ENCODE results near the gene SETD7. TPM values are rescaled to one million over a fixed set of nuclear protein-coding genes. Genes with fewer than 3 reads are reported as not detected.

Gene SETD7
- total and polyA plus RNA-seq, 7 donors: 15.2 to 96.0 (median 78.4) TPM

DNA sequence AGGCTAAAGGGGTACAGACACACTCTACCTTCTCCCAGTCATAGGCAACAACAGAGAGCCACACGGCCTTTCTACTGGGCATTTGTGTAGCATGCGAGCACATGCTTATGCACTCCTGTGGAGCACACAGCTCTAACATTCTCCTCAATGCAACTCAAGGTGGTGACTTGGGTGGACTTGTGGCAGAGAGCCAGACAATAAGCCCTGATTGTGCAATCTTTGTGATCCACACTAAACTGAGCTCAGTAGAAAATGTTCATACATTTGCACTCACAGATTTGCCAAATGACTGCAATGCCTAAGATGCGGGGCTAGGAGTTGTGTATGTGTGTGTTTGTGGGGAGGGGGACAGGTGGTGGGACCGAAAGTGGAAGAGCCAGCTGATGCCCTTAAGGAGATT lies 31.4 kb upstream of the SETD7 start:
- no peak overlapping the region for H3K27ac ChIP-seq
- H3K36me3 ChIP-seq (ENCODE audit: insufficient read depth in 1 of 2, low read depth in 1 of 2): no peaks in the 10 kb centered on the region
- H3K9me3 ChIP-seq: no peaks in the 10 kb centered on the region
- peaks cover 0 to 1% (median 0%) of the 10 kb centered on the region in 3 donors for H3K27me3 ChIP-seq (ENCODE audit: insufficient read depth in 3 of 3, low read length in 2 of 3)
- DNase-seq: no peak
- intact Hi-C loops (cut with DNase I): no loop called here
- 91 to 94% (median 93%) methylated on average over 4 of the region's 4 CpGs for WGBS, 3 donors
- no peak overlapping the region for H3K4me3 ChIP-seq
- TF ChIP-seq, protein P1, sequence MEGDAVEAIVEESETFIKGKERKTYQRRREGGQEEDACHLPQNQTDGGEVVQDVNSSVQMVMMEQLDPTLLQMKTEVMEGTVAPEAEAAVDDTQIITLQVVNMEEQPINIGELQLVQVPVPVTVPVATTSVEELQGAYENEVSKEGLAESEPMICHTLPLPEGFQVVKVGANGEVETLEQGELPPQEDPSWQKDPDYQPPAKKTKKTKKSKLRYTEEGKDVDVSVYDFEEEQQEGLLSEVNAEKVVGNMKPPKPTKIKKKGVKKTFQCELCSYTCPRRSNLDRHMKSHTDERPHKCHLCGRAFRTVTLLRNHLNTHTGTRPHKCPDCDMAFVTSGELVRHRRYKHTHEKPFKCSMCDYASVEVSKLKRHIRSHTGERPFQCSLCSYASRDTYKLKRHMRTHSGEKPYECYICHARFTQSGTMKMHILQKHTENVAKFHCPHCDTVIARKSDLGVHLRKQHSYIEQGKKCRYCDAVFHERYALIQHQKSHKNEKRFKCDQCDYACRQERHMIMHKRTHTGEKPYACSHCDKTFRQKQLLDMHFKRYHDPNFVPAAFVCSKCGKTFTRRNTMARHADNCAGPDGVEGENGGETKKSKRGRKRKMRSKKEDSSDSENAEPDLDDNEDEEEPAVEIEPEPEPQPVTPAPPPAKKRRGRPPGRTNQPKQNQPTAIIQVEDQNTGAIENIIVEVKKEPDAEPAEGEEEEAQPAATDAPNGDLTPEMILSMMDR (IDR thresholded peaks at IDR 0.05): no peak
- H3K4me1 ChIP-seq: no peaks in the 10 kb centered on the region
- ATAC-seq: no peak

DNA sequence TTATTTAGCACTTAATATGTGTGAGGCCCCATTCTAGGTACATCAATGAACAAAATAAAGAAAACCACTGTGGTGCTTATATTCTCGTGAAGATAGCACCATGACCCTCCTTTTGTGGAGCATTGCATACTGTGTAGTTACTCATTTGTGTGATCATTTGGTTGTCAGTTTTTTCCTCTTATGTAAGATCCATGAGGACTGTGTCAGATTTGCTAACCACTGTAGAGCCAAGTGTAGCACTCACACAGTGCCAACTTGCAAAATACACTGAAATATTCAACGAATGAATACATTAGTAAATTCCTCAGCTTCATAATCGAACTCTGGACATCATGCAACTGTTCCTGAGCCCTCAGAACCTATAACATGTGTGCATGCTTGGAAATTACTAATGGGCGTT lies 29.5 kb upstream of the SETD7 start:
- TF ChIP-seq, protein P1 (IDR thresholded peaks at IDR 0.05): no peak
- DNase-seq: no peak
- Histone ChIP-seq H3K27me3 (ENCODE audit: insufficient read depth in 3 of 3, low read length in 2 of 3) (peaks cover 0 to 1% (median 0%) of the 10 kb centered on the region in 3 donors), H3K9me3 (no peaks in the 10 kb centered on the region), H3K4me1 (no peaks in the 10 kb centered on the region), H3K4me3 (no peak overlapping the region), H3K36me3 (ENCODE audit: insufficient read depth in 1 of 2, low read depth in 1 of 2) (no peaks in the 10 kb centered on the region), H3K27ac (no peak overlapping the region)
- WGBS, 3 donors: 71 to 82% (median 72%) methylated on average over 4 of the region's 4 CpGs
- ATAC-seq: no peak
- intact Hi-C loops (cut with DNase I): no loop called here

DNA sequence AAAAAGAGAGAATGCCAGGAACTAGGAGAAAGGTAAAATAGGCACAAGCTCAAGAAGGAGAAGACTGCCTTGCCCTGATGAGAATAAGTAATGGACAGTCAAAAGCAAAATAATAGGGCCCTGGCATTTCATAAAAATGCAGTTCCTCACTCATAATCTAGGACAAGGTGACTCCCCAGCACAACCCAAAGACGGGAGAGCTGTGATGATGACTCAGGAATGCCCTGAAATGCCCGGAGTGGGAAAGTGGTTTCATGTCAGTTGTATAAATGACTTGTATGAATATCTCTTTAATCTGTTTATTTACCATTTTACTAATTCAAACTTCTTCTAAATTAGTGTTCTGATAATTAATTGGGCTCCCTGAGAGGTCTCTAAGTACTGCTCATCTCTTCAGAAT lies 28.8 kb upstream of the SETD7 start:
- H3K4me3 ChIP-seq: no peak overlapping the region
- 62 to 78% (median 69%) methylated on average over 2 of the region's 2 CpGs for WGBS, 3 donors
- TF ChIP-seq, protein P1 (IDR thresholded peaks at IDR 0.05): no peak

DNA sequence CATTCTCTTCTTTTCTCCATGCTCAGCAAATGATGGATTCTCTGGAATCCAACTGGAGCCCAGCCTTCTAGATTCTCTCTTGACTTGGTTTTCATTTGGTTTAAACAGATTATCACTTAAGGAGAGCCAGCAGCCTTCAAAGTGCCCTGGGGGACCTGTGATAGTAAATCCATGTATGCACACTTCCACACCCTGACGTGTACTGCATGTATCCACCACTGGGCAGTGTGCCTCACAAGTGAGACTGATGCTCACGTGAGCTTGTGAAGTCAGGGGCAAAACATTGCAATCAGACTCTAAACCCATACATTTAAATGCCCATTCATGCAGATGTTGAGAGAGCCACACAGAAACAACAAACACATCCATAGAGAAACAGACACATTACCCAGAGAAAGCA lies 28.0 kb upstream of the SETD7 start:
- H3K27me3 ChIP-seq (ENCODE audit: insufficient read depth in 3 of 3, low read length in 2 of 3): peaks cover 0 to 1% (median 0%) of the 10 kb centered on the region in 3 donors
- no peaks in the 10 kb centered on the region for H3K36me3 ChIP-seq (ENCODE audit: insufficient read depth in 1 of 2, low read depth in 1 of 2)
- no peak overlapping the region for H3K27ac ChIP-seq
- H3K9me3 ChIP-seq: no peaks in the 10 kb centered on the region
- 46 to 76% (median 62%) methylated on average over 2 of the region's 2 CpGs for WGBS, 3 donors
- TF ChIP-seq, protein P1 (IDR thresholded peaks at IDR 0.05): no peak
- H3K4me3 ChIP-seq: no peak overlapping the region
- DNase-seq (no peak), ATAC-seq (no peak)
- no peaks in the 10 kb centered on the region for H3K4me1 ChIP-seq
- intact Hi-C loops (cut with DNase I): no loop called here

More for the DNA sequence above, 28.8 kb upstream of the SETD7 start:
- intact Hi-C loops (cut with DNase I): no loop called here
- Histone ChIP-seq H3K36me3 (ENCODE audit: insufficient read depth in 1 of 2, low read depth in 1 of 2) (no peaks in the 10 kb centered on the region), H3K9me3 (no peaks in the 10 kb centered on the region), H3K4me1 (no peaks in the 10 kb centered on the region), H3K27me3 (ENCODE audit: insufficient read depth in 3 of 3, low read length in 2 of 3) (peaks cover 0 to 1% (median 0%) of the 10 kb centered on the region in 3 donors), H3K27ac (no peak overlapping the region)
- no peak for ATAC-seq
- DNase-seq: no peak

DNA sequence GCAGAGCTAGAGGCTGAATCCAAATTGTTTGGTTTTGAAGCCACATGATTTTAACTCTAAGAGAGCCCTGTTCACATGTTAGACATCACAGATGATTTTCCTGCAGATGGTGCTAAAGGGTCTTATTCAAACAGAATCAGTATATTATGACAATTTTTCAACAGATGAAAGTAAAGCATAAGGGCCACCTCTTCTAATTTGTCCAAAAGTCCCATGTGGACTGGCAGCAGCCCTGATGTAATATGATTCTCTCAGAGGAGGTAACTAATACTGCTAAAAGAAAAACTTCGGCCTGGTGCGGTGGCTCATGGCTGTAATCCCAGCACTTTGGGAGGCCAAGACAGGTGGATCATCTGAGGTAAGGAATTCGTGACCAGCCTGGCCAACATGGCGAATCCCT lies 26.0 kb upstream of the SETD7 start:
- TF ChIP-seq, protein P1 (IDR thresholded peaks at IDR 0.05): no peak
- DNase-seq (no peak), ATAC-seq (peak; percentile 42 to 63 (median 57))
- 19 to 35% (median 28%) methylated on average over 4 of the region's 4 CpGs for WGBS, 3 donors
- Histone ChIP-seq H3K27ac (no peak overlapping the region), H3K27me3 (ENCODE audit: insufficient read depth in 3 of 3, low read length in 2 of 3) (peaks cover 0 to 1% (median 0%) of the 10 kb centered on the region in 3 donors), H3K9me3 (no peaks in the 10 kb centered on the region), H3K4me1 (no peaks in the 10 kb centered on the region), H3K36me3 (ENCODE audit: insufficient read depth in 1 of 2, low read depth in 1 of 2) (no peaks in the 10 kb centered on the region), H3K4me3 (no peak overlapping the region)
- intact Hi-C loops (cut with DNase I): no loop called here
